Measurements from ENCODE around the gene SHROOM2.

The SHROOM2 gene

GRCh38 chrX:9785944-9786797 is at the start of gene SHROOM2:
SHROOM2 (plus strand) TSS chrX:9786429; CDS start chrX:9786546, 117 bp downstream.
- in situ Hi-C loops (cut with HindIII; ENCODE audit: low sequenced_read_pairs): no loop called here

- in situ Hi-C loops (cut with HindIII; ENCODE audit: low sequenced_read_pairs): no loop called here
These were observed 48.9 kb upstream of the SHROOM2 start for GRCh38 chrX:9737363-9737762.

GRCh38 chrX:9738151-9738550 is 48.1 kb upstream of the SHROOM2 start:
- in situ Hi-C loops (cut with HindIII; ENCODE audit: low sequenced_read_pairs): no loop called here

- in situ Hi-C loops (cut with HindIII; ENCODE audit: low sequenced_read_pairs): no loop called here
These were observed 47.1 kb upstream of the SHROOM2 start for GRCh38 chrX:9739130-9739529.

- in situ Hi-C loops (cut with HindIII; ENCODE audit: low sequenced_read_pairs): loop anchor here (5.0 to 10.0 kb wide), 2 partner anchors 82 to 129 kb away; no protein-coding TSS in a partner anchor
These were observed 40.7 kb upstream of the SHROOM2 start for GRCh38 chrX:9745417-9746115.

- in situ Hi-C loops (cut with HindIII; ENCODE audit: low sequenced_read_pairs): loop anchor here (5.0 to 10.0 kb wide), 2 partner anchors 81 to 128 kb away; no protein-coding TSS in a partner anchor
These were observed 39.9 kb upstream of the SHROOM2 start for GRCh38 chrX:9746148-9746888.

GRCh38 chrX:9747644-9748043 is 38.6 kb upstream of the SHROOM2 start:
- in situ Hi-C loops (cut with HindIII; ENCODE audit: low sequenced_read_pairs): loop anchor here (5.0 to 10.0 kb wide), 2 partner anchors 80 to 127 kb away; no protein-coding TSS in a partner anchor

GRCh38 chrX:9749146-9749692 is 37.0 kb upstream of the SHROOM2 start:
- in situ Hi-C loops (cut with HindIII; ENCODE audit: low sequenced_read_pairs): loop anchor here (5.0 to 10.0 kb wide), 2 partner anchors 78 to 126 kb away; no protein-coding TSS in a partner anchor

GRCh38 chrX:9757366-9757765 is 28.9 kb upstream of the SHROOM2 start:
- in situ Hi-C loops (cut with HindIII; ENCODE audit: low sequenced_read_pairs): no loop called here

GRCh38 chrX:9758021-9758638 is 28.1 kb upstream of the SHROOM2 start:
- in situ Hi-C loops (cut with HindIII; ENCODE audit: low sequenced_read_pairs): no loop called here

GRCh38 chrX:9759337-9759736 is 26.9 kb upstream of the SHROOM2 start:
- in situ Hi-C loops (cut with HindIII; ENCODE audit: low sequenced_read_pairs): no loop called here

GRCh38 chrX:9765072-9765736 is 21.0 kb upstream of the SHROOM2 start:
- in situ Hi-C loops (cut with HindIII; ENCODE audit: low sequenced_read_pairs): loop anchor here (5.0 kb wide), 1 partner anchor 87 kb away; no protein-coding TSS in a partner anchor

GRCh38 chrX:9765737-9766097 is 20.5 kb upstream of the SHROOM2 start, which contains the start of gene GPR143:
GPR143 (minus strand) TSS chrX:9765847; CDS start chrX:9765817, 30 bp downstream.
- in situ Hi-C loops (cut with HindIII; ENCODE audit: low sequenced_read_pairs): loop anchor here (5.0 kb wide), 1 partner anchor 87 kb away; no protein-coding TSS in a partner anchor

- in situ Hi-C loops (cut with HindIII; ENCODE audit: low sequenced_read_pairs): loop anchor here (5.0 kb wide), 1 partner anchor 85 kb away; no protein-coding TSS in a partner anchor
These were observed 18.9 kb upstream of the SHROOM2 start for GRCh38 chrX:9767375-9767774.

GRCh38 chrX:9768321-9768839 is 17.8 kb upstream of the SHROOM2 start:
- in situ Hi-C loops (cut with HindIII; ENCODE audit: low sequenced_read_pairs): loop anchor here (5.0 kb wide), 1 partner anchor 84 kb away; no protein-coding TSS in a partner anchor

GRCh38 chrX:9770319-9770718 is 15.9 kb upstream of the SHROOM2 start:
- in situ Hi-C loops (cut with HindIII; ENCODE audit: low sequenced_read_pairs): no loop called here

- in situ Hi-C loops (cut with HindIII; ENCODE audit: low sequenced_read_pairs): no loop called here
These were observed 13.3 kb upstream of the SHROOM2 start for GRCh38 chrX:9772943-9773342.

GRCh38 chrX:9775930-9776329 is 10.3 kb upstream of the SHROOM2 start:
- in situ Hi-C loops (cut with HindIII; ENCODE audit: low sequenced_read_pairs): no loop called here

- in situ Hi-C loops (cut with HindIII; ENCODE audit: low sequenced_read_pairs): no loop called here
These were observed 4.3 kb upstream of the SHROOM2 start for GRCh38 chrX:9781941-9782340.
